RWPE1 (cell line): Measurements from ENCODE around the gene SEPTIN12.

Source experiments
- CTCF ChIA-PET: fragments of 350-600 bp; sonication (Branson Sonifier 250); formaldehyde crosslinking; extraction: SDS; loops from one replicate; lab custom pipeline; 2021; lab: Yijun Ruan, JAX
- POLR2A ChIA-PET: fragments of 400-600 bp; formaldehyde crosslinking; extraction: SDS; loops from one replicate; lab custom pipeline; 2020; ENCODE audit warnings: antibody characterized with exemption; ENCODE audit not compliant: low non-redundant PET; lab: Yijun Ruan, JAX
- DNase-seq: peaks from one replicate; pipeline ENCODE4 v3.0.0; 2012; ENCODE audit warnings: low spot score
- H3K27ac ChIP-seq: fragments of 450-650 bp; 2 replicates; pipeline ENCODE4 v1.5.1; 2017
- TF ChIP-seq, protein P1 (sequence below): fragments of 450-650 bp; conservative IDR thresholded peaks from 2 replicates; pipeline ENCODE4 v1.5.1; 2017; ENCODE audit warnings: low read depth, mild to moderate bottlenecking

Gene SEPTIN12

DNA sequence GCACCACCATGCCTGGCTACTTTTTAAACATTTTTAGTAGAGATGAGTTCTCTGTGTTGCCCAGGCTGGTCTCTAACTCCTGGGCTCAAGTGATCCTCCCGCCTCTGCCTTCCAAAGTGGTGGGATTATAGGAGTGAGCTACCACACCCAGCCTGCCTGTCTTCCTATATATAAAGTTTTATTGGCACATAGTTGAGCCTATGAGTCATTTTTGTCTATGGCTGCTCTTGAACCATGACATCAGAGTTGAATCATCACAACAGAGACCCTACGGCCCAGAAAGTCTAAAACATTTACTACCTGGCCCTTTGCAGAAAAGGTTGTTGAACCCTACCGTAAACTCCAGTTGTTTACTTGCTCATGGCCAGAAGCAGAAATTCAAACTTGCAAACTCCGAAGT is 7.9 kb downstream of the SEPTIN12 start:
- CTCF ChIA-PET: no interaction called here
- H3K27ac ChIP-seq: no peak overlapping the region
- TF ChIP-seq, protein P1, sequence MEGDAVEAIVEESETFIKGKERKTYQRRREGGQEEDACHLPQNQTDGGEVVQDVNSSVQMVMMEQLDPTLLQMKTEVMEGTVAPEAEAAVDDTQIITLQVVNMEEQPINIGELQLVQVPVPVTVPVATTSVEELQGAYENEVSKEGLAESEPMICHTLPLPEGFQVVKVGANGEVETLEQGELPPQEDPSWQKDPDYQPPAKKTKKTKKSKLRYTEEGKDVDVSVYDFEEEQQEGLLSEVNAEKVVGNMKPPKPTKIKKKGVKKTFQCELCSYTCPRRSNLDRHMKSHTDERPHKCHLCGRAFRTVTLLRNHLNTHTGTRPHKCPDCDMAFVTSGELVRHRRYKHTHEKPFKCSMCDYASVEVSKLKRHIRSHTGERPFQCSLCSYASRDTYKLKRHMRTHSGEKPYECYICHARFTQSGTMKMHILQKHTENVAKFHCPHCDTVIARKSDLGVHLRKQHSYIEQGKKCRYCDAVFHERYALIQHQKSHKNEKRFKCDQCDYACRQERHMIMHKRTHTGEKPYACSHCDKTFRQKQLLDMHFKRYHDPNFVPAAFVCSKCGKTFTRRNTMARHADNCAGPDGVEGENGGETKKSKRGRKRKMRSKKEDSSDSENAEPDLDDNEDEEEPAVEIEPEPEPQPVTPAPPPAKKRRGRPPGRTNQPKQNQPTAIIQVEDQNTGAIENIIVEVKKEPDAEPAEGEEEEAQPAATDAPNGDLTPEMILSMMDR: no peak
- POLR2A ChIA-PET: no interaction called here
- DNase-seq: peak; percentile 13

DNA sequence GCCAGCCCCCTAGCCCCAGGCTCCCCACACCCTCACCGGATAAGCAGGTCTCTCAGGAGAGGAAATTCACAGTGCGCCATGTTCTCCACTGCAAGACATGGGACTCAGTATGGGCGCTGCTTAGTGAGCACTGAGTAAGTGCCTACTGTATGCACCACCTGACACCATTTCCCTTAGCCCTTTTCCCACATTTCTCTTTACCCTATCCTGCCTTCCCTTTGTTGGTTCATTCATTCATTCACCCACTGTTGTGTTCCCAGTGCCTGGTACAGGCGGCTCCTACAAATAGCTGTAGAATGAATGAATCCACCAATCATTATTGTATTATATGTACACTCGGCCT is 10.1 kb downstream of the SEPTIN12 start:
- CTCF ChIA-PET: no interaction called here
- POLR2A ChIA-PET: no interaction called here
- DNase-seq: no peak
- TF ChIP-seq, protein P1: no peak
- H3K27ac ChIP-seq: no peak overlapping the region

DNA sequence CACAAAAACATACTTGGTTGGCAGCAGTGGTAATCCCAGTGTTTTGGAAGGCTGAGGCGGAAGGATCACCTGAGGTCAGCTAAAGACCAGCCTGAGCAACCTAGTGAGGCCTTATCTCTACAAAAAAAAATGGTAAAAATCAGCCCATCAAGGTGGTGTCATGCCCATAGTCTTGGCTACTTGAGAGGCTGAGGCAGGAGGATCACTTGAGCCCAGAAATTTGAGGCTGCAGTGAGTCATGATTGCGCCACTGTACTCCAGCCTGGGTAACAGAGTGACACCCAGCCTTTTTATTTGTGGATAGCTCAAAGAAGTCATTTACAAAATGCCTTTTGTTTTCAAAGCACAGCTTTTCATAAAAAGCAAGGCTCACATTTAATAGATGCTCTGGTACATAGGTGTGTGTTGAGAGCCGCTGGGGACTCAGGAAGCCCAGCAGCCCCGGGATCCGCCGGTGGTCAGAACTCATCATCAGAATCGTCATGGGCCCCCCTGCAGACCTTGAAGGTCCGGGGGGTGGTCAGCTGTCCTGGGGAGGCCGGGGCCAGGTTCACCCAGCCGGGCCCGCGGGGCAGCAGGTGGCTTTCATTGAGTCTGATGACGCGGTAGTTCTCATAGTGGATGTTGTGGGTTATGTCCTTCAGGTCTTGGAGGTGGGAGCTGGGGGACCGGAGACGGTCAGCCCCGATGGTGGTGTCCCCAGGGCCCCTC is 10.7 kb downstream of the SEPTIN12 start:
- POLR2A ChIA-PET: interaction anchor here (0.6 kb wide), 1 partner anchor 8 kb away, joined by 3 read pairs; no protein-coding TSS in a partner anchor
- no peak overlapping the region for H3K27ac ChIP-seq
- CTCF ChIA-PET: interaction anchor here (0.6 kb wide), 1 partner anchor 53 kb away, joined by 7 read pairs; no protein-coding TSS in a partner anchor
- DNase-seq: no peak
- TF ChIP-seq, protein P1: no peak

DNA sequence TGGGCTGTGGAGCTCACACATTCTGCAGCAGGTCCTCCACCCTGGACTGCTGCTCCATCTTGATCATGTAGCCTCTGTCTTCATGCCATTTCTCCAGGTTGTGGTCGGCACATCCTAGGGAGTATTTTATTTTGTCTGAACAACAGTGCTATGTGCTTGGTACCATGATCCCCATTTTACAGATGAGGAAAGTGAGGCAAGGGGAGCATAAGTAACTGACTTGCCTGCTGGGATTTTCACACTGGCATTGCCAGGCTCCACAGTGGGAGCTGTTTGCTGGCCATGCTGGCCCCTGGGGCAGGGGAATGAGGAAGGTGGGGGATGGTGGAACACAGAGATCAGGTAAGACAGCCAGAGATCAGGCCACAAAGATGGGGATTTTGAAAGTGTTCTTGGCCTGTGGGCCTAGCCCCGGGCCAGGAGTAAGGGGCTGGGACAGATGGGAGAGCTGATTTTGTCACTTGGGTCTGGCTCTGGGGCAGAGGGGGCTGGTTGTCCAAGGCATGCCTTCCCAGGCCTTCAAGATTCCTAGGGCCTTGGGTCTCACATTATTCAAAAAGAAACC is 11.9 kb downstream of the SEPTIN12 start:
- POLR2A ChIA-PET: no interaction called here
- CTCF ChIA-PET: no interaction called here
- no peak for DNase-seq
- TF ChIP-seq, protein P1: no peak
- H3K27ac ChIP-seq: no peak overlapping the region

DNA sequence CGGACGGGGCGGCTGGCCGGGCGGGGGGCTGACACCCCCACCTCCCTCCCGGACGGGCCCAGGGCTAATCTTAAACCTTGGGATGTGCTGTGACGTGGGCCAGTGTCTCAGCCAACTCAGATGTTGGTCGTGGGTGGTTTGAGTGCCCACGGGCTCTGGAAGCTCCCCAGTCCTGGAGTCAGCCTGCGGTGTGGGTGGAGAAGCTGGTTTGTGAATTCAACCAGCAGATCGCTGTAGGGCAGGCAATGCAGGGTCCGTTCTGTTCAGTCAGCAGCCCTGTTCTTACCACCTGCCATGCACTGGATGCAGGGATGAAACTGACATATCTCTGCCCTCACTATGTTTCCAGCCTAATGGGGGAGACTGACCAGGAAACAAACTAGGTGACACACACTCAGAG is 13.1 kb downstream of the SEPTIN12 start:
- TF ChIP-seq, protein P1: no peak
- no peak overlapping the region for H3K27ac ChIP-seq
- POLR2A ChIA-PET: interaction anchor here (0.7 kb wide), 1 partner anchor 287 kb away, joined by 3 read pairs; no protein-coding TSS in a partner anchor
- CTCF ChIA-PET: no interaction called here
- DNase-seq: no peak

DNA sequence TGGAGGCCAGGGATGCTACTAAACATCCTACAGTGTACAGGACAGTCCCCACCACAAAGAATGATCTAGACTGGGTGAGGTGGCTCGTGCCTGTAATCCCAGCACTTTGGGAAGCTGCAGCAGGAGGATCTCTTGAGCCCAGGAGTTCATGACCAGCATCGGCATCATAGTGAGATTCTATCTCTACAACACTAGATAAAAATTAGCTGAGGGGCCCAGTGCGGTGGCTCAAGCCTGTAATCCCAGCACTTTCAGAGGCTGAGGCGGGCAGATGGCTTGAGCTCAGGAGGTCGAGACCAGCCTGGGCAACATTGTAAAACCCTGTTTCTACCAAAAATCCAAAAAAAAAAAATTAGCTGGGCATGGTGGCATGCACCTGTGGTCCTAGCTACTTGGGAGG is 15.8 kb downstream of the SEPTIN12 start:
- H3K27ac ChIP-seq: no peak overlapping the region
- TF ChIP-seq, protein P1: no peak
- ChIA-PET POLR2A (no interaction called here), CTCF (interaction anchor here (0.6 kb wide), 1 partner anchor 57 kb away, joined by 3 read pairs; no protein-coding TSS in a partner anchor)
- DNase-seq: no peak
